ENCODE data around the gene ZNF319. TPM values are rescaled to one million over a fixed set of nuclear protein-coding genes. Genes with fewer than 3 reads are reported as not detected.

The ZNF319 gene
- total and polyA plus RNA-seq, 10 of the 15 experiments (the other 5 are each of a cell fraction or from before 2014, with no cell fraction given), result 0.29 to 7.4 (median 1.7) TPM

GRCh38 chr16:58045096-58045495 lies 44.6 kb upstream of the ZNF319 start:
- SMC1A ChIA-PET (ENCODE audit: uncharacterized antibody, unreplicated experiment), result no interaction called here
- H3K79me2 ChIP-seq (ENCODE audit: control insufficient read depth, insufficient read depth, low read length), result no peaks in the 10 kb centered on the region
- no peaks in the 10 kb centered on the region for H3K4me1 ChIP-seq (ENCODE audit: control insufficient read depth, insufficient read depth, low read length)
- H3K27me3 ChIP-seq (replicated peaks in 1 of 2; ENCODE audit: control insufficient read depth in 2 of 2, insufficient read depth in 2 of 2, low read length in 1 of 2), result no peaks in the 10 kb centered on the region
- no peak overlapping the region for H3K4me2 ChIP-seq (ENCODE audit: control insufficient read depth, insufficient read depth)
- no peak for ATAC-seq
- WGBS (ENCODE audit: insufficient coverage, insufficient replicate concordance, low lambda C conversion rate, missing lambda C conversion rate), result 50% methylated on average over 31 of the region's 31 CpGs
- in situ Hi-C loops (cut with MboI) (no loop called here), intact Hi-C loops (cut with micrococcal nuclease; ENCODE audit: unreplicated experiment) (no loop called here)
- H3K4me3 ChIP-seq, result no peak overlapping the region
- no peaks in the 10 kb centered on the region for H3K9me3 ChIP-seq (replicated peaks; ENCODE audit: control insufficient read depth, insufficient read depth, low read length)
- POLR2A ChIA-PET, result no interaction called here
- H2AFZ ChIP-seq (ENCODE audit: control insufficient read depth, low read depth, low read length), result no peak overlapping the region
- no TSS peak for BruUV-seq (replicated peaks)
- no peak overlapping the region for H3K27ac ChIP-seq (ENCODE audit: control insufficient read depth, insufficient read depth)
- DNase-seq (ENCODE audit: low read depth, low spot score), result no peak
- H3K36me3 ChIP-seq (ENCODE audit: control insufficient read depth in 2 of 2, insufficient read depth in 2 of 2, low read length in 1 of 2), result no peaks in the 10 kb centered on the region
- no peak overlapping the region for H3K9ac ChIP-seq (ENCODE audit: control insufficient read depth, insufficient read depth, low read length)
- H4K20me1 ChIP-seq (ENCODE audit: control insufficient read depth, insufficient read depth), result no peaks in the 10 kb centered on the region
- FAIRE-seq, result no peak
- CTCF ChIA-PET, result no interaction called here
- RAD21 ChIA-PET (ENCODE audit: unreplicated experiment), result no interaction called here
- TF ChIP-seq E2F8 (IDR thresholded peaks at IDR 0.05; ENCODE audit: low read depth, partially characterized antibody) (no peak), LARP7 (IDR thresholded peaks at IDR 0.05) (no peak), MXI1 (IDR thresholded peaks at IDR 0.05; ENCODE audit: low read depth, low read length) (no peak), FOXM1 (IDR thresholded peaks at IDR 0.05; ENCODE audit: low read depth, low read length) (no peak), E4F1 (IDR thresholded peaks at IDR 0.05; ENCODE audit: borderline replicate concordance, partially characterized antibody) (no peak), RELB (IDR thresholded peaks at IDR 0.05; ENCODE audit: low read depth) (no peak), HSF1 (IDR thresholded peaks at IDR 0.05; ENCODE audit: low read depth, low read length) (no peak), ZBTB4 (CRISPR knock-in tag; IDR thresholded peaks at IDR 0.05) (no peak), ZSCAN29 (IDR thresholded peaks at IDR 0.05) (no peak)

All from GM12878 (cell line).